Neuronal stem cell (in vitro differentiated cells): ENCODE measurements around the gene TRIP12.
A peak's percentile ranks its signal among the peaks of the same experiment; 100 is the strongest.
"Not testable (repeated sequence)": the region's sequence is repeated elsewhere in the genome, so short reads cannot be mapped to it uniquely, and the experiment has no call there.

Experiments used
- DNase-seq: peaks from one replicate; pipeline ENCODE4 v3.0.0-alpha.2; 2013; ENCODE audit warnings: low spot score
- H2AFZ ChIP-seq: one replicate; pipeline ENCODE4 v1.6.1; 2013; ENCODE audit warnings: mild to moderate bottlenecking, low read length, inconsistent platforms
- H2AK5ac ChIP-seq: 2 replicates; pipeline ENCODE4 v1.6.1; 2013; ENCODE audit warnings: low read depth, mild to moderate bottlenecking, inconsistent platforms, low read length, moderate library complexity, mixed read lengths
- H2BK120ac ChIP-seq: 2 replicates; pipeline ENCODE4 v1.6.1; 2013; ENCODE audit warnings: low read depth, mild to moderate bottlenecking, inconsistent platforms, low read length, moderate library complexity, mixed read lengths
- H2BK12ac ChIP-seq: one replicate; pipeline ENCODE4 v1.6.1; 2013; ENCODE audit warnings: low read length, inconsistent platforms
- H2BK15ac ChIP-seq: 2 replicates; pipeline ENCODE4 v1.6.1; 2013; ENCODE audit warnings: mild to moderate bottlenecking, low read length, inconsistent platforms, mixed read lengths
- H2BK5ac ChIP-seq: one replicate; pipeline ENCODE4 v1.6.1; 2013; ENCODE audit warnings: inconsistent platforms, mild to moderate bottlenecking, low read length, moderate library complexity
- H3K14ac ChIP-seq: one replicate; pipeline ENCODE4 v1.6.1; 2013; ENCODE audit warnings: low read length, inconsistent platforms
- H3K18ac ChIP-seq: 2 replicates; pipeline ENCODE4 v1.6.1; 2013; ENCODE audit warnings: low read length, inconsistent platforms
- H3K23ac ChIP-seq: 2 replicates; pipeline ENCODE4 v1.6.1; 2013; ENCODE audit warnings: low read depth, mild to moderate bottlenecking, mixed read lengths, low read length, inconsistent platforms; ENCODE audit not compliant: poor library complexity
- H3K27ac ChIP-seq: replicated peaks from 3 replicates; pipeline ENCODE4 v1.5.1; 2013; ENCODE audit warnings: low read length, inconsistent platforms
- H3K27me3 ChIP-seq, 3 experiments: 2 replicates each; pipeline ENCODE4 v1.6.1; 2013; ENCODE audit warnings: low read length in 3 of 3, mild to moderate bottlenecking in 2 of 3, inconsistent platforms in 1 of 3, low read depth in 1 of 3, mixed read lengths in 1 of 3, moderate library complexity in 1 of 3; ENCODE audit not compliant: control insufficient read depth in 3 of 3, insufficient read depth in 3 of 3
- H3K36me3 ChIP-seq, 2 donors: replicated peaks in 1 of 2; 2 replicates each; pipeline ENCODE4 v1.6.1; 2013; ENCODE audit warnings: low read length in 2 of 2; ENCODE audit not compliant: control insufficient read depth in 2 of 2, insufficient read depth in 2 of 2
- H3K4ac ChIP-seq: 2 replicates; pipeline ENCODE4 v1.6.1; 2013; ENCODE audit warnings: inconsistent platforms, mild to moderate bottlenecking, low read length, moderate library complexity
- H3K4me1 ChIP-seq, 2 donors: 1 replicate in 1 of 2; 2 replicates in 1 of 2; pipeline ENCODE4 v1.6.1; 2013; ENCODE audit warnings: low read length in 2 of 2, low read depth in 1 of 2; ENCODE audit not compliant: control insufficient read depth in 2 of 2, insufficient read depth in 1 of 2
- H3K4me2 ChIP-seq: one replicate; pipeline ENCODE4 v1.6.1; 2013; ENCODE audit warnings: mild to moderate bottlenecking, low read length, inconsistent platforms; ENCODE audit not compliant: insufficient read depth, poor library complexity, severe bottlenecking
- H3K4me3 ChIP-seq, 2 donors: 2 replicates each; pipeline ENCODE4 v1.5.1; 2013; ENCODE audit warnings: low read length in 2 of 2, mild to moderate bottlenecking in 2 of 2, inconsistent platforms in 1 of 2, moderate library complexity in 1 of 2
- H3K79me1 ChIP-seq: one replicate; pipeline ENCODE4 v1.6.1; 2013; ENCODE audit warnings: low read depth, mild to moderate bottlenecking, inconsistent platforms, low read length, moderate library complexity
- H3K9ac ChIP-seq: one replicate; pipeline ENCODE4 v1.6.1; 2013; ENCODE audit warnings: mild to moderate bottlenecking, low read depth, low read length, inconsistent platforms; ENCODE audit not compliant: poor library complexity
- H3K9me3 ChIP-seq, 2 donors: replicated peaks in 1 of 2; 2 replicates each; pipeline versions ENCODE3 to v1.6.1; 2013; ENCODE audit warnings: low read length in 2 of 2, mild to moderate bottlenecking in 2 of 2, inconsistent platforms in 1 of 2, low read depth in 1 of 2, mixed read lengths in 1 of 2, moderate library complexity in 1 of 2; ENCODE audit not compliant: control insufficient read depth in 2 of 2, insufficient read depth in 1 of 2
- H4K8ac ChIP-seq: one replicate; pipeline ENCODE4 v1.6.1; 2013; ENCODE audit warnings: low read depth, mild to moderate bottlenecking, inconsistent platforms, low read length, moderate library complexity
- H4K91ac ChIP-seq: one replicate; pipeline ENCODE4 v1.6.1; 2013; ENCODE audit warnings: low read length, low read depth, mild to moderate bottlenecking, inconsistent platforms; ENCODE audit not compliant: poor library complexity
- WGBS, 2 donors: extraction: QIAGEN DNeasy Blood & Tissue Kit; methylation state at CpG; one replicate each; pipeline ENCODE4 v1.1.7; 2013; ENCODE audit warnings: missing lambda C conversion rate in 2 of 2, mixed read lengths in 1 of 2; ENCODE audit not compliant: insufficient read length in 2 of 2, insufficient replicate concordance in 1 of 2; ENCODE audit errors: extremely low coverage in 2 of 2; 5-methylcytosine and 5-hydroxymethylcytosine counted together

Gene TRIP12

GRCh38 chr2:229903037-229903436 lies 18.8 kb downstream of the TRIP12 start:
- peaks cover 0 to 3% of the 10 kb centered on the region in 2 donors for H3K4me1 ChIP-seq
- H3K4me2 ChIP-seq, result no peak overlapping the region
- peak overlapping the region; percentile 9 for H3K27ac ChIP-seq
- H3K4me3 ChIP-seq, result no peak overlapping the region
- peaks cover 0 to 75% of the 10 kb centered on the region in 2 donors for H3K36me3 ChIP-seq
- H2BK5ac ChIP-seq, result no peak overlapping the region
- no peak overlapping the region for H3K23ac ChIP-seq
- WGBS, 2 donors, result no CpG with 5 or more reads among the region's 3 CpGs
- no peak overlapping the region for H2AFZ ChIP-seq
- H2BK15ac ChIP-seq, result no peak overlapping the region
- no peaks in the 10 kb centered on the region for H3K27me3 ChIP-seq
- H3K9ac ChIP-seq, result no peak overlapping the region
- H4K91ac ChIP-seq, result no peak overlapping the region
- H3K4ac ChIP-seq, result no peak overlapping the region
- no peak overlapping the region for H3K14ac ChIP-seq
- H2BK12ac ChIP-seq, result no peak overlapping the region
- no peak overlapping the region for H3K18ac ChIP-seq
- H4K8ac ChIP-seq, result no peak overlapping the region
- H3K9me3 ChIP-seq, result no peaks in the 10 kb centered on the region
- H2AK5ac ChIP-seq, result no peak overlapping the region
- DNase-seq, result no peak
- H2BK120ac ChIP-seq, result no peak overlapping the region
- peaks cover 3% of the 10 kb centered on the region for H3K79me1 ChIP-seq

DNA sequence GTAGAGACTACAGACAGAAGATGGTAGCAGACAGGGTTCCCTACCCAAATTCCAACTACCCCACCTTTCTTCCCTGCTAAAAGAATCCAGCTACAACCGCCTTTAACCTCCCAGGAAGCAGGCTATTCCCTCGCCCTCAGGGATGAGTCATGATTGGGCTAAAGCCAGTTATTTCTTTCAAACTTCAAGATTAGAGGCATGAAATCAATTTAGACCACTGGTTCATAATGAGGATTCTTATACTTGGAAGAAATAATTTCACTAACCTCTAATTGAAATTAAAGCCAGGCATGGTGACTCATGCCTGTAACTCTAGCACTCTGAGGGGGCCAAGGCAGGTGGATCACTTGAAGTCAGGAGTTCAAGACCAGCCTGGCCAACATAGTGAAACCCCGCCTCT lies 20.0 kb downstream of the TRIP12 start:
- no peak overlapping the region for H3K4me3 ChIP-seq
- peaks cover 0 to 64% of the 10 kb centered on the region in 2 donors for H3K36me3 ChIP-seq
- H3K9ac ChIP-seq, result no peak overlapping the region
- H3K27ac ChIP-seq, result no peak overlapping the region
- H2AK5ac ChIP-seq, result no peak overlapping the region
- no peak overlapping the region for H4K8ac ChIP-seq
- peaks cover 3% of the 10 kb centered on the region for H3K79me1 ChIP-seq
- H3K18ac ChIP-seq, result no peak overlapping the region
- H3K14ac ChIP-seq, result no peak overlapping the region
- no peak overlapping the region for H2BK120ac ChIP-seq
- peaks cover 0 to 3% of the 10 kb centered on the region in 2 donors for H3K4me1 ChIP-seq
- no peak overlapping the region for H4K91ac ChIP-seq
- H3K4ac ChIP-seq, result no peak overlapping the region
- no peak overlapping the region for H2BK5ac ChIP-seq
- no peak overlapping the region for H2BK15ac ChIP-seq
- no peaks in the 10 kb centered on the region for H3K27me3 ChIP-seq
- H3K9me3 ChIP-seq, result no peaks in the 10 kb centered on the region
- no peak overlapping the region for H2BK12ac ChIP-seq
- no peak overlapping the region for H2AFZ ChIP-seq
- no peak overlapping the region for H3K4me2 ChIP-seq
- H3K23ac ChIP-seq, result no peak overlapping the region
- no CpG with 5 or more reads among the region's 3 CpGs for WGBS, 2 donors
- DNase-seq, result no peak

- peaks cover 0 to 63% of the 10 kb centered on the region in 2 donors for H3K36me3 ChIP-seq
- H4K91ac ChIP-seq, H3K4ac ChIP-seq, H3K9ac ChIP-seq, H3K18ac ChIP-seq, H3K27ac ChIP-seq, H3K79me1 ChIP-seq, H3K9me3 ChIP-seq, DNase-seq, H3K27me3 ChIP-seq, H4K8ac ChIP-seq, H2BK15ac ChIP-seq, H3K14ac ChIP-seq, H2BK120ac ChIP-seq, H2BK12ac ChIP-seq, H2AK5ac ChIP-seq, H2AFZ ChIP-seq, H3K4me3 ChIP-seq, H3K4me1 ChIP-seq, H3K4me2 ChIP-seq, H2BK5ac ChIP-seq, H3K23ac ChIP-seq: not testable (repeated sequence)
- WGBS, 2 donors, result no CpG with 5 or more reads among the region's 9 CpGs
Measured at GRCh38 chr2:229900514-229900913, 21.3 kb downstream of the TRIP12 start.

GRCh38 chr2:229900012-229900411 lies 21.8 kb downstream of the TRIP12 start:
- no peak overlapping the region for H2BK12ac ChIP-seq
- no peak overlapping the region for H3K4ac ChIP-seq
- no peaks in the 10 kb centered on the region for H3K9me3 ChIP-seq

More at GRCh38 chr2:229900012-229900411, 21.8 kb downstream of the TRIP12 start:
- no peak overlapping the region for H3K9ac ChIP-seq
- H2BK15ac ChIP-seq, result no peak overlapping the region
- no peak overlapping the region for H2AK5ac ChIP-seq
- H3K23ac ChIP-seq, result no peak overlapping the region
- no peak overlapping the region for H2BK5ac ChIP-seq
- WGBS, 2 donors, result no CpG with 5 or more reads among the region's 3 CpGs
- no peaks in the 10 kb centered on the region for H3K27me3 ChIP-seq
- peaks cover 3% of the 10 kb centered on the region for H3K79me1 ChIP-seq
- H2BK120ac ChIP-seq, result no peak overlapping the region
- no peak overlapping the region for H3K27ac ChIP-seq
- peaks cover 0 to 58% of the 10 kb centered on the region in 2 donors for H3K36me3 ChIP-seq
- H3K4me1 ChIP-seq, result peaks cover 0 to 2% of the 10 kb centered on the region in 2 donors
- no peak for DNase-seq
- H4K8ac ChIP-seq, result no peak overlapping the region
- no peak overlapping the region for H3K4me2 ChIP-seq
- H4K91ac ChIP-seq, result no peak overlapping the region
- no peak overlapping the region for H3K18ac ChIP-seq
- H3K4me3 ChIP-seq, result no peak overlapping the region
- no peak overlapping the region for H3K14ac ChIP-seq
- H2AFZ ChIP-seq, result no peak overlapping the region
